HG02763 (cell line): ENCODE data around the gene DPF3.
"Not testable (repeated sequence)": the region's sequence is repeated elsewhere in the genome, so short reads cannot be mapped to it uniquely, and the experiment has no call there.

ENCODE experiments used
- ATAC-seq: cut with Tn5 transposase; IDR thresholded peaks from one replicate; pipeline ENCODE4 v1.9.1; 2021; ENCODE audit warnings: mild to moderate bottlenecking, moderate library complexity; ENCODE audit not compliant: unreplicated experiment

DPF3 gene

GRCh38 chr14:72881543-72881942, 12.4 kb downstream of the DPF3 start:
- no peak for ATAC-seq

GRCh38 chr14:72880820-72881219, 13.1 kb downstream of the DPF3 start:
- ATAC-seq = no peak

GRCh38 chr14:72880164-72880563, 13.7 kb downstream of the DPF3 start:
- no peak for ATAC-seq

GRCh38 chr14:72879431-72879830, 14.5 kb downstream of the DPF3 start:
- no peak for ATAC-seq

- no peak for ATAC-seq
These were observed 15.2 kb downstream of the DPF3 start for GRCh38 chr14:72878746-72879145.

- ATAC-seq = no peak
These were observed 17.2 kb downstream of the DPF3 start for GRCh38 chr14:72876710-72877063.

- no peak for ATAC-seq
These were observed 17.7 kb downstream of the DPF3 start for GRCh38 chr14:72876005-72876709.

- ATAC-seq = not testable (repeated sequence)
These were observed 23.0 kb downstream of the DPF3 start for GRCh38 chr14:72870878-72871277.

GRCh38 chr14:72869407-72870329, 24.2 kb downstream of the DPF3 start:
- ATAC-seq = no peak

- no peak for ATAC-seq
These were observed 25.4 kb downstream of the DPF3 start for GRCh38 chr14:72868500-72868899.

- ATAC-seq = no peak
These were observed 29.1 kb downstream of the DPF3 start for GRCh38 chr14:72864712-72865365.

GRCh38 chr14:72863216-72864006, 30.5 kb downstream of the DPF3 start:
- no peak for ATAC-seq

GRCh38 chr14:72856530-72857266, 37.2 kb downstream of the DPF3 start:
- ATAC-seq = no peak

- ATAC-seq = no peak
These were observed 38.0 kb downstream of the DPF3 start for GRCh38 chr14:72855913-72856312.

GRCh38 chr14:72852194-72852593, 41.7 kb downstream of the DPF3 start:
- no peak for ATAC-seq

- no peak for ATAC-seq
These were observed 42.3 kb downstream of the DPF3 start for GRCh38 chr14:72851635-72852034.

- ATAC-seq = no peak
These were observed 43.5 kb downstream of the DPF3 start for GRCh38 chr14:72850360-72850759.

- no peak for ATAC-seq
These were observed 44.7 kb downstream of the DPF3 start for GRCh38 chr14:72849222-72849621.

GRCh38 chr14:72847721-72848120, 46.2 kb downstream of the DPF3 start:
- ATAC-seq = no peak

- ATAC-seq = no peak
These were observed 48.2 kb downstream of the DPF3 start for GRCh38 chr14:72845683-72846082.
